Prostate gland (tissue), 2 donors: ENCODE data around the gene SCO2. TPM values are rescaled to one million over a fixed set of nuclear protein-coding genes. Genes with fewer than 3 reads are reported as not detected.

Source experiments
- DNase-seq: peaks from one replicate; pipeline ENCODE4 v3.0.0-alpha.2; 2019; ENCODE audit warnings: low spot score
- H3K27ac ChIP-seq, 2 donors: fragments of 200-600 bp; sonication (generic); 2 replicates each; pipeline ENCODE4 v1.5.1; 2017 to 2019
- H3K27me3 ChIP-seq: fragments of 200-600 bp; sonication (generic); replicated peaks from 2 replicates; pipeline ENCODE4 v1.5.1; 2019; ENCODE audit not compliant: insufficient read depth
- H3K36me3 ChIP-seq, 2 donors: fragments of 200-600 bp; sonication (generic); 1 replicate in 1 of 2; 2 replicates in 1 of 2; pipeline versions ENCODE4 v1.5.1 to v1.8.1; 2017 to 2019
- H3K4me1 ChIP-seq: fragments of 200-600 bp; sonication (generic); replicated peaks from 2 replicates; pipeline ENCODE4 v1.5.1; 2019
- H3K4me3 ChIP-seq, 2 donors: fragments of 200-600 bp; sonication (generic); 2 replicates each; pipeline ENCODE4 v1.5.1; 2017 to 2019
- H3K9me3 ChIP-seq: fragments of 200-600 bp; sonication (generic); 2 replicates; pipeline ENCODE4 v1.5.1; 2017
- CTCF ChIP-seq, 4 experiments: fragments of 200-600 bp in 2 of 4; fragments of 450-650 bp in 2 of 4; sonication (generic) in 2 of 4; IDR thresholded peaks; 1 replicate in 3 of 4; 2 replicates in 1 of 4; pipeline ENCODE4 v1.5.1; 2016 to 2019; ENCODE audit warnings: antibody characterized with exemption in 4 of 4, mild to moderate bottlenecking in 2 of 4, moderate library complexity in 2 of 4
- POLR2A ChIP-seq: fragments of 450-650 bp; IDR thresholded peaks from one replicate; pipeline ENCODE4 v1.6.1; 2016; ENCODE audit warnings: antibody characterized with exemption, mild to moderate bottlenecking
- POLR2AphosphoS5 ChIP-seq: sonication (generic); formaldehyde crosslinking; IDR thresholded peaks from one replicate; pipeline ENCODE4 v1.6.1; 2017; ENCODE audit warnings: antibody characterized with exemption
- WGBS: methylation state at CpG from one replicate; pipeline ENCODE4 v1.1.5; 2018; 5-methylcytosine and 5-hydroxymethylcytosine counted together
- intact Hi-C: fragments of 100-400 bp; cut with DNase I; formaldehyde crosslinking; loops from one replicate; pipeline ENCODE4 v1.14.2; 2022
- total RNA-seq, 2 donors: library from RNA; depleted of rRNA; stranded (reverse); fragments of >200 nt; gene quantifications; one replicate each; pipeline ENCODE4 v1.1.0, GENCODE V29; 2016

The SCO2 gene
- total RNA-seq, 2 donors from 2014 or later = 1.5 to 8.3 TPM

GRCh38 chr22:50548040-50548920 lies 22.9 kb upstream of the SCO2 start:
- 11% methylated on average over 53 of the region's 56 CpGs for WGBS
- Histone ChIP-seq H3K36me3 (no peaks in the 10 kb centered on the region), H3K4me3 (peak overlapping the region in 1 of 2 donors; percentile 5), H3K27me3 (peaks cover 4% of the 10 kb centered on the region), H3K27ac (no peak overlapping the region), H3K9me3 (no peaks in the 10 kb centered on the region), H3K4me1 (no peaks in the 10 kb centered on the region)
- no peak for TF ChIP-seq POLR2AphosphoS5
- TF ChIP-seq POLR2A = no peak
- no peak for TF ChIP-seq CTCF (IDR thresholded peaks at IDR 0.05)
- no peak for DNase-seq
- intact Hi-C loops = no loop called here

- TF ChIP-seq POLR2AphosphoS5 = no peak
- TF ChIP-seq CTCF (IDR thresholded peaks at IDR 0.05) = no peak
- TF ChIP-seq POLR2A = no peak
- intact Hi-C loops = no loop called here
- no peaks in the 10 kb centered on the region for H3K9me3 ChIP-seq
- 45% methylated on average over 35 of the region's 35 CpGs for WGBS
- no peak for DNase-seq
- peaks cover 4% of the 10 kb centered on the region for H3K27me3 ChIP-seq
- no peak overlapping the region for H3K4me3 ChIP-seq
- no peaks in the 10 kb centered on the region for H3K36me3 ChIP-seq
- H3K27ac ChIP-seq = no peak overlapping the region
- no peaks in the 10 kb centered on the region for H3K4me1 ChIP-seq
Measured at GRCh38 chr22:50547263-50547985, 22.0 kb upstream of the SCO2 start.

- Histone ChIP-seq H3K27ac (no peak overlapping the region), H3K27me3 (peaks cover 4% of the 10 kb centered on the region), H3K9me3 (no peaks in the 10 kb centered on the region), H3K36me3 (no peaks in the 10 kb centered on the region), H3K4me3 (no peak overlapping the region), H3K4me1 (no peaks in the 10 kb centered on the region)
- intact Hi-C loops = no loop called here
- DNase-seq = no peak
- 65% methylated on average over 48 of the region's 78 CpGs for WGBS
- no peak for TF ChIP-seq CTCF (IDR thresholded peaks at IDR 0.05)
- no peak for TF ChIP-seq POLR2A
- TF ChIP-seq POLR2AphosphoS5 = no peak
Measured at GRCh38 chr22:50546326-50547262, 21.2 kb upstream of the SCO2 start.

- no peaks in the 10 kb centered on the region for H3K36me3 ChIP-seq
- DNase-seq = no peak
- H3K27ac ChIP-seq = no peak within 1 kb of the TSS
- 62% methylated on average over 10 of the region's 10 CpGs for WGBS
- peaks cover 4% of the 10 kb centered on the region for H3K27me3 ChIP-seq
- TF ChIP-seq CTCF (IDR thresholded peaks at IDR 0.05) (no peak), POLR2AphosphoS5 (no peak), POLR2A (no peak)
- H3K4me3 ChIP-seq = no peak within 1 kb of the TSS
- no peaks in the 10 kb centered on the region for H3K4me1 ChIP-seq
- H3K9me3 ChIP-seq = no peaks in the 10 kb centered on the region
- intact Hi-C loops = no loop called here
Measured at GRCh38 chr22:50545522-50546325, 20.3 kb upstream of the SCO2 start, which contains the start of gene KLHDC7B. TSS of gene KLHDC7B (plus strand) at chr22:50545899. CDS start at chr22:50546244, 345 bp downstream.
